Caco-2 (cell line): ENCODE results near the gene STRA8. TPM values are rescaled to one million over a fixed set of nuclear protein-coding genes. Genes with fewer than 3 reads are reported as not detected.

Experiments
- BruUV-seq: library from RNA; stranded (reverse); fragments of 400-500 nt; replicated peaks from 2 replicates; lab custom pipeline; 2021; lab: Mats Ljungman, UMichigan
- CTCF ChIA-PET: fragments of 300-600 bp; sonication (Branson Sonifier 250); formaldehyde crosslinking; loops from one replicate; lab custom pipeline; 2022; ENCODE audit warnings: antibody characterized with exemption; lab: Charles Lee
- POLR2A ChIA-PET: fragments of 300-600 bp; sonication (Branson Sonifier 250); formaldehyde crosslinking; loops from one replicate; lab custom pipeline; 2022; ENCODE audit warnings: antibody characterized with exemption; lab: Charles Lee
- DNase-seq, 2 experiments: peaks; one replicate each; pipeline versions ENCODE4 v3.0.0 to v3.0.0-alpha.2; 2020 to 2022
- H3K27me3 ChIP-seq: replicated peaks from 2 replicates; pipeline ENCODE4 v1.6.0; 2011; ENCODE audit warnings: low read length; ENCODE audit not compliant: control insufficient read depth, insufficient read depth
- H3K36me3 ChIP-seq: 2 replicates; pipeline ENCODE4 v1.5.1; 2011; ENCODE audit warnings: low read length; ENCODE audit not compliant: control insufficient read depth, insufficient read depth
- H3K4me1 ChIP-seq: fragments of 250-450 bp; sonication (Bioruptor Pico); 2 replicates; pipeline ENCODE4 v1.5.1; 2020; ENCODE audit warnings: mild to moderate bottlenecking
- H3K4me3 ChIP-seq: 2 replicates; pipeline ENCODE4 v1.5.1; 2011; ENCODE audit warnings: low read depth, mild to moderate bottlenecking, control low read depth, low read length
- H3K9me3 ChIP-seq: fragments of 250-450 bp; sonication (Bioruptor Pico); 2 replicates; pipeline ENCODE4 v1.5.1; 2020; ENCODE audit warnings: mild to moderate bottlenecking, moderate library complexity
- H3K27ac Mint-ChIP-seq: one replicate; pipeline ENCODE4 v1.8.0; 2022; ENCODE audit warnings: mixed read lengths; ENCODE audit not compliant: unreplicated experiment
- H3K27me3 Mint-ChIP-seq: one replicate; pipeline ENCODE4 v1.8.0; 2022; ENCODE audit warnings: mixed read lengths; ENCODE audit not compliant: insufficient read depth, unreplicated experiment
- H3K36me3 Mint-ChIP-seq: one replicate; pipeline ENCODE4 v1.8.0; 2022; ENCODE audit warnings: mild to moderate bottlenecking, mixed read lengths; ENCODE audit not compliant: insufficient read depth, unreplicated experiment
- H3K4me1 Mint-ChIP-seq: one replicate; pipeline ENCODE4 v1.8.0; 2022; ENCODE audit warnings: low read depth, mixed read lengths; ENCODE audit not compliant: unreplicated experiment
- H3K4me3 Mint-ChIP-seq: one replicate; pipeline ENCODE4 v1.8.0; 2022; ENCODE audit warnings: mild to moderate bottlenecking, moderate library complexity, mixed read lengths; ENCODE audit not compliant: unreplicated experiment
- H3K9me3 Mint-ChIP-seq: one replicate; pipeline ENCODE4 v1.8.0; 2022; ENCODE audit warnings: mixed read lengths; ENCODE audit not compliant: unreplicated experiment
- CTCF ChIP-seq, 2 experiments: fragments of 200-600 bp in 1 of 2; IDR thresholded peaks; 1 replicate in 1 of 2; 2 replicates in 1 of 2; pipeline versions ENCODE4 v1.5.1 to v1.8.0; 2011 to 2022; ENCODE audit warnings: antibody characterized with exemption in 1 of 2, control low read depth in 1 of 2, inconsistent platforms in 1 of 2, low read depth in 1 of 2, low read length in 1 of 2, mild to moderate bottlenecking in 1 of 2, moderate library complexity in 1 of 2; ENCODE audit not compliant: insufficient read depth in 1 of 2, severe bottlenecking in 1 of 2, unreplicated experiment in 1 of 2
- intact Hi-C: fragments of 100-400 bp; cut with micrococcal nuclease; formaldehyde crosslinking; loops from one replicate; pipeline ENCODE4 v1.10.0; 2022; ENCODE audit not compliant: unreplicated experiment
- total RNA-seq: library from RNA; stranded (reverse); gene quantifications from 2 replicates; pipeline ENCODE4 v1.2.3, GENCODE V29; 2022

STRA8 gene
- total RNA-seq, 1 experiment from 2014 or later = not detected

- Mint-ChIP-seq H3K36me3 (no peaks in the 10 kb centered on the region), H3K4me3 (no peak overlapping the region), H3K4me1 (peaks cover 18% of the 10 kb centered on the region), H3K27ac (no peak overlapping the region), H3K9me3 (no peaks in the 10 kb centered on the region), H3K27me3 (no peaks in the 10 kb centered on the region)
- Histone ChIP-seq H3K36me3 (no peaks in the 10 kb centered on the region), H3K4me1 (peaks cover 15% of the 10 kb centered on the region), H3K4me3 (no peak overlapping the region), H3K9me3 (no peaks in the 10 kb centered on the region), H3K27me3 (no peaks in the 10 kb centered on the region)
- no TSS peak for BruUV-seq
- intact Hi-C loops = no loop called here
- ChIA-PET POLR2A (no interaction called here), CTCF (no interaction called here)
- no peak for DNase-seq
- no peak for TF ChIP-seq CTCF (IDR thresholded peaks at IDR 0.05; ENCODE audit: insufficient read depth in 1 of 2, low read depth in 1 of 2, low read length in 1 of 2, severe bottlenecking in 1 of 2, unreplicated experiment in 1 of 2)
These were observed 18.5 kb upstream of the STRA8 start for GRCh38 chr7:135215180-135215579.

- POLR2A ChIA-PET = no interaction called here
- H3K4me1 Mint-ChIP-seq = peaks cover 18% of the 10 kb centered on the region
- H3K27ac Mint-ChIP-seq = no peak overlapping the region
- H3K36me3 ChIP-seq = no peaks in the 10 kb centered on the region
- H3K4me3 Mint-ChIP-seq = no peak overlapping the region
- no peaks in the 10 kb centered on the region for H3K9me3 ChIP-seq
- no peak for DNase-seq
- peaks cover 12% of the 10 kb centered on the region for H3K4me1 ChIP-seq
- no TSS peak for BruUV-seq
- CTCF ChIA-PET = no interaction called here
- H3K9me3 Mint-ChIP-seq = no peaks in the 10 kb centered on the region
- no peak overlapping the region for H3K4me3 ChIP-seq
- no peaks in the 10 kb centered on the region for H3K27me3 Mint-ChIP-seq
- TF ChIP-seq CTCF (IDR thresholded peaks at IDR 0.05; ENCODE audit: insufficient read depth in 1 of 2, low read depth in 1 of 2, low read length in 1 of 2, severe bottlenecking in 1 of 2, unreplicated experiment in 1 of 2) = no peak
- H3K27me3 ChIP-seq = no peaks in the 10 kb centered on the region
- no peaks in the 10 kb centered on the region for H3K36me3 Mint-ChIP-seq
- intact Hi-C loops = no loop called here
These were observed 17.9 kb upstream of the STRA8 start for GRCh38 chr7:135215698-135216097.

- Mint-ChIP-seq H3K4me1 (peaks cover 18% of the 10 kb centered on the region), H3K9me3 (no peaks in the 10 kb centered on the region), H3K4me3 (no peak overlapping the region), H3K27ac (no peak overlapping the region), H3K36me3 (no peaks in the 10 kb centered on the region), H3K27me3 (no peaks in the 10 kb centered on the region)
- Histone ChIP-seq H3K9me3 (no peaks in the 10 kb centered on the region), H3K4me1 (peaks cover 11% of the 10 kb centered on the region), H3K36me3 (no peaks in the 10 kb centered on the region), H3K4me3 (no peak overlapping the region), H3K27me3 (no peaks in the 10 kb centered on the region)
- no peak for TF ChIP-seq CTCF (IDR thresholded peaks at IDR 0.05; ENCODE audit: insufficient read depth in 1 of 2, low read depth in 1 of 2, low read length in 1 of 2, severe bottlenecking in 1 of 2, unreplicated experiment in 1 of 2)
- CTCF ChIA-PET = interaction anchor here (0.7 kb wide), 1 partner anchor 57 kb away, joined by 3 read pairs; no protein-coding TSS in a partner anchor
- no TSS peak for BruUV-seq
- POLR2A ChIA-PET = no interaction called here
- peak in 1 of 2 experiments; percentile 57 for DNase-seq
- intact Hi-C loops = no loop called here
These were observed 15.8 kb upstream of the STRA8 start for GRCh38 chr7:135217645-135218509.
